GM19239 (cell line): ENCODE results near the gene TMEM88.
A peak's percentile ranks its signal among the peaks of the same experiment; 100 is the strongest.

Experiments
- DNase-seq: peaks from one replicate; pipeline ENCODE4 v3.0.0; 2011; ENCODE audit warnings: low spot score; ENCODE audit not compliant: insufficient read length
- FAIRE-seq: peaks from 2 replicates; lab custom pipeline; 2011; peaks lifted over from hg19 to GRCh38; lab: Jason Lieb, UNC

The TMEM88 gene

DNA sequence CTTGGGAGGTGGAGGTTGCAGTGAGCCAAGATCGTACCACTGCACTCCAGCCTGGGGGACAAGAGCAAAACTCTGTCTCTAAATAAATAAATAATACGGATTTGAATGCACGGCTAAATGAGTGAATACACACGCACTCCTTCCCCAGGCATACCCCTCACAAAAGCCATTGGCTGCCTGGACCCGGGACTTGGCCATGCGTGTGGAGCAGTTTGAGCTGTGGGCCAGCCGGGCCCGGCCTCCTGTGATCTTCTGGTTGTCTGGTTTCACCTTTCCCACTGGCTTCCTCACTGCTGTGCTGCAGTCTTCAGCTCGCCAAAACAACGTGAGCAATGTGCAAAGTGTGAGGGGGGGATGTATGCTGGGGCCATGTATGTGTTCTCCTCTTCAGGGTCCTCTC lies 22.4 kb upstream of the TMEM88 start:
- DNase-seq = no peak
- no peak for FAIRE-seq

DNA sequence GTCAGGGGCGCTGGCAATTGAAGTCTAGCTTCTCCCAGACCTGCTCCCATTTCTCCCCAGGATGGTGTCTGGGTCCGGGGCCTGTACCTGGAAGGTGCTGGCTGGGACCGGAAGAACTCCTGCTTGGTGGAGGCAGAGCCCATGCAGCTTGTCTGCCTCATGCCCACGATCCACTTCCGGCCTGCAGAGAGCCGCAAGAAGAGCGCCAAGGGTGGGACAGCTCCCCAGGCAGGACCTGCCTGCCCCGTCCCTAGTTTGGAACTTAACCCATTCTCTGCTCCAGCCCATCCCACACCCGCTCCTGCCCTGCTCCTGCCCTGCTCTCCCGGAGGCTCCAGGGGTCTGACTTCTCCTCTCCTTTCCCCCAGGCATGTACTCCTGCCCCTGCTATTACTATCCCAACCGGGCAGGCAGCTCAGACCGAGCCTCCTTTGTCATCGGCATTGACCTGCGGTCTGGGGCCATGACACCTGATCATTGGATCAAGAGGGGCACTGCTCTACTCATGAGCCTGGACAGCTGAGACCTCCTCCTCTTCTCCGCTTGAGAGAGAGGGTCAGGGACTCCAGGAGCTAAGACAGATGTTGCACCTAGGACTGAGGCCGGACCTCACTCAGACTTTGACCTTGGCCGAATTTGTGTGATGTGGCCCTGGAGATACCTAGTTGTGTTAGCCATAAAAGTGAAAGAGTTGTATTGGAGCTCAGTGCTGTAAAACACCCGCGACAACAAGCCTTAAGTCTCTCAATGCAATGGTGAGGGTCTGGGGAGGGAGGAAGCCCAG lies 21.7 kb upstream of the TMEM88 start:
- DNase-seq = no peak
- FAIRE-seq = no peak

DNA sequence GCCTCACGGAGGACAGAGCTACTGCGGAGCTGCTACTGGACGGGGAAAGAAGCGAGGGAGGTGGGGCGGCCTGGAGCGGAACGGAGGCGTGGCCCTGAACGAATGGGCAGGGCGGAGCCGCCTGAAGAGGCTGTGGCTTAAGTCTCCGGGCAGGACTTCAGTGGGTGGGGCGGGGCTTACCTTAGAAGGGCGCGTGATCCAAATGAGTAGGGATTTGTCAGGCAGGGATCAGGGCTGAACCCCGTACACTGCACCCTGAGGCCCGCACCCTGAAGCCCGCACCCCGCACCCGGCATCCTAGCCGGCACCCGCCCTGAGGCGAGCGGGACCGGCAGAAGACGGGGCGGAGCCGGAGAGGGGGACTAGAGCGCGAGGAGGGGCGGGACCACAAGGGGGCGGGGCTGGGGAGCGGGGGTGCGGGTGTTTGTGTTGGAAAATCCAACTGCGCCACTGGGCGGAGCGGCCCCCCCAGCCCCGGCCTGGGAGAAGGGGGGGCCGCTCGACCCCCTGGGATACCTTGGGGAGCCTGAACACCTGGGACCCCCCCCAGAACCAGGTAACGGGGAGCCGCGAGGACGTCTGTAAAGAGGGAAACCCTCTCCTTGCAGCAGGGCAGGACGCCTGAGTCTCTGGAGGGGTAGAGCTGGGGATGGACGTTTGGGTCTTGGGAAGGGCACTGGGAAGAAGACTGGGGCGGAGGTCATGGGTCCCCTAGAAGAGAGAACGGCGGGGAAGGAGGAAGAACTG lies 20.9 kb upstream of the TMEM88 start, which contains the start of gene KDM6B:
TSS of gene KDM6B (plus strand) at position 423 of the 747 bp plus-strand sequence. CDS start 11,338 bp downstream, outside the sequence.
- DNase-seq (peak; percentile 87), FAIRE-seq (peak; percentile 96)

DNA sequence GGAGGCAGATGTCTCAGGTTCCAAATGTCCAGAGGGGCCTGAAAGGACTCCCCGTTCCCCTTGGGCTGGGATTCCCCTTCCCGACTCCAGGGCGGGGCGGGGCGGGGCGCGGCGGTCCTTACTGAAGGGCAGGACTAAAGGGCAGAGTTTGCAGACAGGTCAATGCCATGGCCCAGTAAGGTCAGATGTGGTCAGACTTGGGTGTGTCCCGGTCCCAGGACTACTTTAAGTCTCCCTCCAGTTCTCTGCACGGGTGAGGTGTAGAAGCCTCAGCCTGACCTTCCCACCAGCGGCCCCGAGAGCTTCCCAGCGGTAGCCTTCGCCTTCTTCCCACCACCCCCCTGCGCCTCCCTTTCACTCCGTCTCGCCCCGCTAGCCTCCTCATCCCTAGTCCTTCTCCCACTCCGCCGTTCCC lies 20.3 kb upstream of the TMEM88 start:
- no peak for DNase-seq
- no peak for FAIRE-seq

DNA sequence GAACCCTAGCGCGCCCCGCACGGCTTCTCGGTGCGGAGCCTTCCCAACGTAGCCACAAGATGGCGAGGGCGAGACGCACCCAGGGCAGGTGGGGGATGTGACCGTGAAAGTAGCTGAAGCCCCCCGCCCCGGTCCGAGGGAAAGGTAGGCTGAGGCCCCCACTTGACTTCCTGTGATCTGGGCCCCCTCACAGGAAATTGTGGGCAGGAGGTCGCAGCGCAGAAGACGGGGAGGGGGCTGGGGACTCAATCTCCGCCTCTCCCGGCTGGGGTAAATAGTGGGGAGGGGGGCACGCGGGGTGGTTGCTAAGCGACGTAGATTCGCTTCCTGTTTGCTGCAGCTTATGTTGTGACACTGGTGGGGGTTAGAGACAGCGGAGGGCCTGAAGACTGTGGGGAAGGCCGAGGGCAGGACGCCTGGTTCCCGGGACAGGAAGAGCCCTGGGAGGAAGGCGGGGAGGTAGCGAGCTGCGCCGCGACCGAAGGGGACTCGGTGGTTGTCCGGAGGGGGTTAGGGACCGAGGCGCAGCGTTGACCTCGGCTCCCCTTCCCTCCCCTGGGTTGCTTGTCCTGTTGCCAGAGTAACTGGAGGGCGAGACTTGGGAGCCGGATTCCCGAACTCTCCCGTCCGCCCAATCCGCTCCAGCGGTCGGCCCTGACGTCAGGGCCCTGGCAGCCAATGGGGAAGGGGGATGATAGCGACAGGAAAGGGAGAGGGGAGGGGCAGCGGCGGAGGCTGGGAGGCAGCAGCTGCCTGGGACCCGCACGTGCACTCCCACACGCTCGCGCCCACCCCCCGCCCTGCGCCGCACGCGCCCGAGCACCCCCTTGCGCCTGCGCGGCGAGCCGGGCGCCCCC lies 19.7 kb upstream of the TMEM88 start:
- FAIRE-seq (peak; percentile 100), DNase-seq (peak; percentile 63)

DNA sequence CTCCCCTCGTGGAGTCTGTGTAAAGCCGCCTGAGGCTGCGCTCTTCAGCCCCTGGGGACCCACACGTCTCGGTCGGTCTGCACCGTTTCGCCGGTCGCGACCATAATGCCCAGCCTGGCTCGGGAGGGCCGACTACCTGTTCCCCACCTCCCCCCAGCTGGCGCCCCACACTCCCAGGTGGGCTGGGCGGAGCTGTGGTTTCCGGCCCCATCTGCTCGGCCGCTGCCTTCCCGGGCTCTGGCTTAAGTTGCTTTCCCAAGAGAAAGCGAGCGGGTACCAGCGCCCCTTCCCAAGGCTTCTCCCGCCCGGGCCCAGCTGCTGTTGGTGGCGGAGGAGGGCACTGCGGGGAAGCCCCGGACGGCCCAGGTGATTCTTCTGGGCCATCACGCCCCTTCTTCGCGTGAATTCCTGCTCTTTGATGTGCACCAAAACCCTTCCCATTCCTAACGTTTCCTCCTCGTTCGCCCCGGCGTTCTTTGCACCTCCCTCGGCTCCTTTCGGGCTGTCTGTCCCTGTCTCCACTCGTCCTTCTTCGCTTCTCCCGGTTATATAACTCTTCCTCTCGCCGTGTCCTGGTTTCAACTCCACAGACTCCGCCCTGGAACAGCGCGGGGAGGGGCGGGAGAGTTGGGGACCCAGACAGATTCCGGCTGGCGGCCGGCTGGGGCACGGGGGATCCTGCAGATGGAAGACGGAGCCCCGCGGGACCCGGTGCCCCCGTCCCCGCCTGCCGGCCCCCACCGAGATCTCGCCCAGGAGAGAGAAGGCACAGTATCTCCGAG lies 18.9 kb upstream of the TMEM88 start:
- FAIRE-seq = no peak
- no peak for DNase-seq

DNA sequence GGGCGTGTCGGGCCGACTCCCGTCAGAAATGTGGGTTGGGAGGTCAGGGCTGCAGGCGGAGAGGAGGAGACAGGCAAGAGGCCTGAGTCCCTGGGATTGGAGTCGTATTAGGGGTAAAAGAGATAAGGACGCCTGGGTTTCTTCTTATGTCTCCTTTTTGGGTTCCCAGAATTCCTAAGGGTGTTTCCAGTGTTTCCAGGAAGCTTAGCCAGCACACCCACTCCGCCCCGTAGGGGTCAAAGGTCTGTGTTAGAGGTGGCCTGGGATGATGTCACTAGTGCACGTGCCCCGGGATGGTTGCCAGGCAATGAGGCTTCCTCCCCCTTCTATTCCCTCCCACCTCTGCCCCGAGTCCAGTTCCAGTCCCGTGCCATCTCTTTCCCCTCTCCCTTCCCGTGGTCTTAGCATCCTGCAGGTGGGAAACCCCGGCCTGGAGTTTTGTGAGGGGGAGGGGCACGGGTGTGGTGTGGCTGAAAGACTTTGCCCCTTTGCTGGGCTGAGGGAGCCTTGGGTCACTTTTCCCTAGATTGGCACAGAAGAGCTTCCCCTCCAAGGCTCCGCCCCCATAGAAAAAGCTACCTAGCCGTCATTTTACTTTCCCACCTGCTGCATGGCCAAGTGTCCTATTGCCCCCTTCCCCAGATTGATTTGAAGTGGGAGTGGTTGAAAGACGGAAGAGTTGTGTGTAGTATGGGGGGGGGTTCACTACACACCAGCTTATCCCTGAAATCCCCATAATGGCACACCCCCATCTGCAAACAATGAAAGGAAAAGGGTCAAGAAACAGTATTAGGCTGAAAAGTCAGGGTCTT lies 18.1 kb upstream of the TMEM88 start:
- FAIRE-seq (peak; percentile 90), DNase-seq (no peak)

DNA sequence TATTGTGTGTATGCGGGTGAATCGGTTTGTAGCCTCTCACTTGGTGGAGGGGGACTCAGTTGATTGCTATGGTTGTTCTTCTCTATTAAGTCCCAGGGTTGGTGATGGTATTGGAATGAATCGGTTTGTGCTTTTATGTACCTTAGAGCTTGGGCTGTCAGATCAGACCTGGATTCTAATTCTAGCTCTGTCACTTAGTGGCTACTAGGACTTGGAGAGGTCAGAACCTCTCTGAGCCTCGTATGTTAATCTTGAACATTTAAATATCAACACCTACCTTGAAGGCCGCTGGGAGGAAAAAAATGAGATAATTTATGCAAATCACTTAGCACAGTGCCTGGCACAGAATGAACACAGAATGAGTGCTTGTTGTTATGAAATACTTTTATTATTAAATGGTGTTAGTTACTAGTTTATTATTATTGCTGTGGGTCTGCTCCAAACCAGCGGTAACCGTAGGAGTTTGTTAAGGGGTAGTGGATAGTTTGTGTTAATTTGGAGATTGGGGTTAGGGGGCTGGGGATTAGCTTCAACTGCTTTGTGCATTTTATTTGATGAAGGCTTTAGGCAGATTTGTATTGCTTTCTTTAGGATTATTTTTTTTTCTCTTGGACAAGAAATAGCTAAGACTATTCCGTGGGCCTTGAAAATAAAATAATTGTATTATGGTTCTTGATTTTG lies 17.3 kb upstream of the TMEM88 start:
- FAIRE-seq = peak; percentile 56

DNA sequence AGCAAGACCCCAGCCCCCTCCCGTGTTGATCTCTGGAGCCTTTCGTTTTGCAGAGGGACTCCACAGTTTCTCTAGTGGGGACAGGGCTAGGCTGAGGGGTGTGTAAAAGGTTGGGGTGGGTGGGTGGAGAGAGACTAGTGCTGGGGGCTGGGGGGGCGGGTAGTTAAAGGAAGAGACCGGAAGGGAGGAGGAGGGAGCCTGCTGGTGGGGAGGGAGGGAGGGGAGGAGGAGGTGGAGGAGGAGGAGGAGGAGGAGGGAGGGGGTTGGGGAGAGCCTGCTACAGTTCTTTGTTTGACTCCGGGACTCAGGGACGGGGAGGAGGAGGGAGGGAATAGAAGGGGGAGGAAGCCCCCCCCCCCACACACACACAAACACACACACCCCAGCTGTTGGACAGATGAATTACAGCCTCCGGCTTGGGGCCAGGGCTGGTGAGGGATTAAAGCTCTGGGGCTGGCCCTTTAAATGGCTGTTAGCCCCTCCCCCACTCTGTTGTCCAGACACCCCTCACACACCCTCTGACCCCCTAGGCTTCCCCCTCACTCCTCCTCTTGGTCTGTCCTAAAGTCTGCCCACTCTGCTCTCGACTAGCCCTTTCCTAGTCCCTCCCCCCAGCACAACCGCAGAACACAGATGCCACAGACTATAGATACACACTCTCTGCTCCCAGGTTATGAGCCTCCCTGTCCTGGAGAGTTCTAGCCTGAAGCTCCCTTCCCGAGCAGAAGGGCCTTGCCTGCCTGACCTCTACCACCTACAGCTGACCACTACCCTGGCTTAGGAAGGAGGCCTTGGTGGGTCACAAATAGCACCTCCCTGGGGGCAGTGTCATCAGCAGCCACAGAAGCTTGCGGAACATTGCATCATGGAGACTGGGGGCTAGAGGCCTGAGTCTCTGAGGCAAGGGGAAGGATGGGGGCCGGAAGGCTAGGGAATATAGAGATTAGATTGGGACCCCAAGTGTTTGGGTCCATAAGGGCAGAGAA lies 16.5 kb upstream of the TMEM88 start:
- FAIRE-seq (peak; percentile 81), DNase-seq (no peak)

More for the DNA sequence above, 17.3 kb upstream of the TMEM88 start:
- no peak for DNase-seq

DNA sequence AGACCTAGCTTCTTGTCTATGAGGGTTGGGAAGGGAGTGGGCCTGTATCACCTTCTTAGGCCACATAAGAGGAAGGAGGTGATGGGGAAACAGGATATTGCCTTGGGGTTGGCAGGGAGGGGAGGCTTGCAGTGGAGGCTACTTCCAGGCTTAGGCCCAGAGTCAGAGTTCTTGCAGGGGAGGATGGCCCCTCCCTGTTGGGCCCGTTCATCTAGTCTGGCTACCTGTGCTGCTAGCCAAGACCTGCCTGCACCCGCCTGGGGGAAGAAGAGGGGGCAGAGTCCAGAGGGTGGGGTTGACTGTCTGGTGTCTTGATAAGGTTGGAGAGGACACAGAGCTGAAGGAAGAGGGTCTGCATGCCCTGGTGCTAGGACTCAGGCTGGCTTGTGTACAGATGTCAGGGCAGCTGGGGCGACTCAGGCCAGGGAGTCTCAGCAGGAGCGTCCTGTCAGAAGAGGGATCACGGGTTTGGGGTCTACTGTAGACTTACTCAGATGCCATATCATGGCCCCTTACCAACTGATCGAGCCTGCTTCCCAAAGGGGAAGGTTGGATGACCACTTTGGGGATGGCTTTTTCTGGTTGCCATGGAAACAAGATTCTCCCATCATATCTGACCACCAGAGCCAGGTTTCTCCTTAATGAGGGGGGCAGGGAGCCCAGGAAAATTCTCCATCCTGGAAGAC lies 15.5 kb upstream of the TMEM88 start:
- DNase-seq = no peak
- FAIRE-seq = no peak

DNA sequence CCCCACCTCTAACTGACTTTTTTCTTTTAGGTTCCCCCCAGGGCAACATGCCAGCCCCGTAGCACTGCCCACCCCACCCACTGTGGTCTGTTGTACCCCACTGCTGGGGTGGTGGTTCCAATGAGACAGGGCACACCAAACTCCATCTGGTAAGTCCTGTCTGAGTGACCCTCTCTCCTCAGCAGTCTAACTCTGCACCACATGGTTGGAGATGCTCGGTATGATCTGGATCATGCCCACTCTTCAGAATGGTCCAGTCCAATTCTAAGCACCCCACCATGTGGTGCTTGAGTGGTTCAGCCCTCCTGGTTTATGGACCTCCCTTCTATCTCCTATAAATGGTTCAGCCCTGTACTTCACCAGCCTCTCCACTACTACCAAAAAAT lies 15.0 kb upstream of the TMEM88 start:
- DNase-seq (no peak), FAIRE-seq (no peak)

DNA sequence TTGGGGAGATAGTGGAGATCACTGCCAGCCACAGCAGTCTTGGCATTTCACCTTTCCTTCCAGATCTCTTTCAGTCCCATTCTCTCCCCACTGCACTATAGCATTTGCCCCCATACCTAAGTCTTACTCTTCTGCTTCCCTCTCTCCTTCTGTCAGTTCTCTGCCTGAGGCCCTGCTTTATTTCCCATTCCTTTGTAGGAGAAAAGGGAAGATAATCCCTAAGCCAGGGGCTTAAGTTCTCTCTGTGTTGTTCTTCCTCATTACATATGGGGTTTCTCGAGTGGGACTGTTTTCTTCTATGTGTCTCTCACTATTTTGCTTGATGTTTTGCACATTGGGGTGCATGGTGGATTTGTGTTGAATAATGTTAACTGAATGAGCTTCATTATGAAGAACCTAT lies 14.4 kb upstream of the TMEM88 start:
- FAIRE-seq = peak; percentile 77

DNA sequence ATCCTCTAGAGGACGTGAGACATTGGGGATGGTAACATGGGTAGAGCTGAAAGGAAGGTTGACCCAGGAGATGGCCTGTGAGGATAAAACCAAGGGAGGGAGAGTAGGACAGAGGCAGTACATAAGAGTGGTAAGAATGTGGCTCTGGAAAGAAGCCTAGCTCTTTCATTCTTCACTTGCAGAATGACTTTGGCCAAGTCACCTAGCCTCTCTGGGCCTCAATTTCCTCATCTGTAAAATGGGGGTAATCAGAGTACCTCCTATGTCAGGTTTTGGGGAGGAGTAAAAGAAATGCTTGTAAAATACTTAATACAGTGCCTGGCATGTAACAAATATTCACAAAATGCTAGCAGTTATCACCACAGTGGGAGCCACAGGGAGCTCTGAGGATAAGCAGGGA lies 14.0 kb upstream of the TMEM88 start:
- DNase-seq (no peak), FAIRE-seq (no peak)

More for the DNA sequence above, 14.4 kb upstream of the TMEM88 start:
- DNase-seq = no peak

DNA sequence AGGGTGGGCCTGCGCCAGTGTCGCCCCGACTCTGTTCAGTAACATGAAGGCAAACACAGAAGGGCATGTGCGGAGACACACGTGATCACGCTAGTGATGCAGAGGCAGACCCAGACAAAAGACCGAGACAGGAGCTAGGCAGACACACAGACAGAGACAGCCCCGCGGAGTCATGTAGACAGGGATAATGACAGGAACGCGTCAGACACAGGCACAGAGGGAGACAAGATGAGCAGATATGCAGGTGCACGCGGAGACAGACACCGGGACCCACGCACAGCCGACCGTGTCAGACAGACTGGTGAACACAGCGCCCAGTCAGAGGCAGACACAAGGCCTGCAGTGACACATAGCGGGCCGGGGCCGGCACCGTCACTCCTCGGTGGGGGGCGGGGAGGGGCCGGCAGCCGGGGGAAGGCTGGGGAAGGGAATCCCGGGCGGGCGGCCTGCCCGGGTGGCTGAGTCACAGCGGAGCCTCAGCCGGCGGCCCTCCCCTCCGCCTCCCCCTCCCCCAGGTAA lies 13.4 kb upstream of the TMEM88 start:
- FAIRE-seq = no peak
- DNase-seq = no peak

DNA sequence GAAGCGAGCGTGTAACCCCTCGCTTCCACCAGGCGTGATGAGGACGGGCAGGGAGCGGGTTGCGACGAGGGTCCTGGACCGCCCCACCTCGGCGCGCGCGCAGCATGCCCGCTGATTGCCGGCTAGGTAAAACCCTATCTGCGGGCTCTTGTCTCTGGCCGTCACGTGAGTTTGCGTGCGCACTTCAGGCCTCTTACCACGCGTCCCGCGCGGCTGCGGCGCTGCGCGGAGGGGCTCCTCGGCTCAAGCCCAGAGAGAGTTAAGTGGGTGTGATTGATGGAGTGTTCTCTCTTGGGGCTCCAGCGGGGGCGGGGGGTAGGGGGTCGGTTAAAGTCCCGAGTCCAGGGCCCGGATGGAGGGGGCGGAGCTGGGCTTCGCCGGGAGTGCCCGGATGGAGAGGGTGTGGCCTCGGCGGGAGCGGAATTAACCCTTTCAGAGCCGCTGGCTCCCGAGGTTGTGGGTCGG lies 12.9 kb upstream of the TMEM88 start:
- FAIRE-seq (peak; percentile 94), DNase-seq (no peak)
